Activated CD4-positive, CD25-positive, alpha-beta regulatory T cell treated with anti-CD3 and anti-CD28 coated beads, Interleukin-2, amount 50 U/mL, for 72 hours (primary cell): ENCODE results near the gene RBM39.
"Not testable (repeated sequence)": the region's sequence is repeated elsewhere in the genome, so short reads cannot be mapped to it uniquely, and the experiment has no call there.

Source experiments
- DNase-seq: peaks from one replicate; pipeline ENCODE4 v3.0.0; 2021

Gene RBM39

DNA sequence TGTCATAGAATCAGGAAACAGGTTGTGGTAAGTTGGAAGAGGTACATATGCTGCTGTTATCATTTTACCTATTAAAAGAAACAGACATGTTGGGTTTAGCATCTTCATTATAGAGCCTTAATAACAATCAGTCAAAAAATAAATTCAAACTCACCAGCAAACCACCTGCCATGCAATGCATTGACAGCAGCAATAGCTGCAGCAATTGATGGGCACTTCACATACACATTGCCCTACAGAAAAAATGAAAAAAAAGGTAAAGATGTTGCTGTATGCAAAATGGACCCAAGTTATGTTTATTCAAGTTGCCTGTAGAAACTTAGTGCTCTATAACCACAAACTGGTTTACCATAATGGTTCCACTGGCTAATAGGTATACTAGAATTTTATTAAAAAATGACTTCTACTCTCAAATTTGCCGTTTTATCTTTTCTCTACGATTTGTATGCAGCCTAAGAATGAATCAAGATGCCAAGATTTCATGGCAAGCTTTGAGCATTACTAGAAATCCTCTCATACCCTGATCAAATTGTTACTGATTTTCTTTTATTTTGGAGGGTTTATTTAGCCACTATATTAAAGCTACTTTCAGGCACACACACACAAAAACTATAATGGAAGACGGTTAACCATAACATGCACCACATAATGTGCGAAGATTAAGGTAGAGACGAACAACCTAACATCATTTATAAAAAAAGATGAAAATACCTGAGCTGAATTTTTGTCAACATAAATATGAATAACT, 37.4 kb downstream of the RBM39 start:
- no peak for DNase-seq

DNA sequence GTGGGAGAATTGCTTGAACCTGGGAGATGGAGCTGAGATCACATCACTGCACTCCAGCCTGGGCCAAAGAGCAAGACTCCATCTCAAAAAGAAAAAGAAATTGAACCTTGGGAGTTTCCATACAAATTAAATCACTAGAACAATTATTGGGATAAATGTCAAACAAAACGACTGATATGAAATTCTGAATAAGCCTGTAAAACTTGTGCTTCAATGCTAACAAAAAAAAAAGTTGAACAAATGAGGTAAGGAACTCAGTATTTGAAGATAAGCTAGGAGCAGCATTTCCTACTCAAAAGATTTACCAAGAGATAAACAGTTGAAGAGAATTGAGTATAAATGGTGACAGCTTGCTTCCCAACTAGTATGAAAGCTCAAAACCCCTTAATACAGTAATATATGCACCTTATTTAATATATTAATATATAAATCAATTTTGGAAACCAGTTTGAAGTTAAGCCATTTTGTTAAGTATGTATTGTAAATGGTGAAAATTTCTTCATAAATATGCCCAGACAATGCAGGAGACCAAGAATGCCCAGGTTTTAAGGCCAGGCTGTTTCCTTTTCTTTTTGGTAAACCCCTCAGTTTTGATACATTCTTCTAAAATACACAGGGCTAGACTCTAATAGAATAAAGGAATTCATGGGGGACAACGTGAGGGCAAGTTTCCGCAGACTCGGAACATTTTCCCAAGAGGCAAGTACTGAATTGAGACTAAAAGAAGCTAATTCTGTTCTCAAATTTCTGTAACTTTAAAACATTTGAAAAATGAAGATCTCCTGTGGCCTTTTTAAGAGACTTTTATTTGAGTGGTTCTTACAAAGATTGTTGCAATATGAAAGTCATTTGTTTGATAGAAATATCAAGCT, 39.0 kb downstream of the RBM39 start:
- no peak for DNase-seq

DNA sequence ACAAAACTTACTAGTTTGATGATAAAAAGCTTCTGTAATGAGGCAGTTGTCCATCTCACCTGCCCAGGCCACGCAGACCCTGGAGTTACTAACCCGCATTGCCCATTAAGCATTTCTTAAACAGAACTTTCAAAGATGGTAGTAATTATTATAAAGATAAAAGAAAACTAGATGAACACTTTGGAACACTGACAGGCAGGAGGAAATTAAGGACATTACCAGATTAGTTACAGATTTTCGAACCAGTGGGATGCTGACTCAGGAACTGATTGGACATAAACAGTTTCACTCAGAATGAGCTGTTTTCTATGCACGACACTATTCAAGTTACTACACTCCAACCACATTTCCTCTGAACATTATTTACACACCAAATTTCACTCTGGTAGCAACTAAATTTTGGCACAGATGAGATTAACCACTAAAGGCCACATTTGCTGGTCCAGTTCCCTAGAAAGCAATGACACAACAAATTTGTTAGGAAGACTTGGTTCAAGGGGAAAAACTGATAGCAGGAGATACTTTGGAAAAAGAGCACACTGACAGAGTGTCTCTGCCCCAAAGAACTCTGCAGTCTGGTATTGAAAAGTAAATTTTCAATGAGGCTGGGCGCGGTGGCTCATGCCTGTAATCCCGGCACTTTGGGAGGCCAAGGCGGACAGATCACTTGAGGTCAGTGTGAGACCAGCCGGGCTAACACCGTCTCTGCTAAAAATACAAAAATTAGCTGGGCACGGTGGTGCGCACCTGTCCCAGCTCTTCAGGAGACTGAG, 39.8 kb downstream of the RBM39 start:
- peak; percentile 26 for DNase-seq

DNA sequence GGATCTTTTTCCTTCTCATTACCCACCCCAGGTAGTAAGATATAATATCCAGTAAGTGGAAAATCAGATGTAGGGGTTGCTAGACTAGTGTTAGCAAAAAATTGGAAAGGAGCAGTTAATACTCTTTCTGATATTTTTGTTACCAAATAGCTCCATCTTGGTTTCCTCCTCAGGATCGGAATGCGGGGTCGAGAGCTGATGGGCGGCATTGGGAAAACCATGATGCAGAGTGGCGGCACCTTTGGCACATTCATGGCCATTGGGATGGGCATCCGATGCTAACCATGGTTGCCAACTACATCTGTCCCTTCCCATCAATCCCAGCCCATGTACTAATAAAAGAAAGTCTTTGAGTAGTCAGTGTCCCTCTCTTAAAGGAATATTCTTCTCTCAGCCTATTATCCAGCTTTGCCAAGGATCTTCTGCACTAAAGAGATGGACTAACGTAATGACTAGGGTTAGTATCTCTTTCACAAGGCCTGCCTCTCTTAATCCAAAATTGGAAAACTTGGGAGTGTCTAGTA, 41.4 kb downstream of the RBM39 start:
- DNase-seq, result peak; percentile 16

DNA sequence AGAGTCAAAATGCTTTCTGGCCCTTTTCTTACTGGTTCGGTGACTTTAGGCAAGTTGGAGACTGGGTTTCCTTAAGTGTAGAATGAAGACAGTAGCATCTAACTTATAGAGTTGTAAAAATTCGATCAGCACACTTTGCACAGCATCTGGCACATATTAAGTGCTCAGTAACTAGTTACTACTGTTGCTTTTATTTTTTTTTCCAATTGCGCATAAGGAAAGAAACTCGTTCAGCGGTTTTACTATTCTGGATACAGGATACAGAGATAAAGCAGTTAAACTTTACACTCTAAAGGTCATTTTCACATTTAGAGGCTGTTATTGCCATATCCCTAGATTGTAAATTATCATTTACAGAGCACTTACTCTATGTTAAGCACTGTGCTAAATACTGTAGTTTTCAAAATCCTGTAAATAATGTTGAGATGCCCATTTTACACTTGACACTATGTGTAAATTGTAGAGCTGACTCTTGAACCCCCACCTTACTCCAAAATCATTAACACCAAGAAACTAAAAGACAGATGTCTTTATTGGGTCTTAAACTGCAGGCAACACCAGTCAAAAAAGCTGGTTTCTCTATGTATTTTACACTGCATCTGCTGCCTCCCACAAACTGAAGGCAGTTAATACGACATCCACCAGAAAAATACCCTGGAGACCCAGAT, 42.0 kb downstream of the RBM39 start:
- no peak for DNase-seq

DNA sequence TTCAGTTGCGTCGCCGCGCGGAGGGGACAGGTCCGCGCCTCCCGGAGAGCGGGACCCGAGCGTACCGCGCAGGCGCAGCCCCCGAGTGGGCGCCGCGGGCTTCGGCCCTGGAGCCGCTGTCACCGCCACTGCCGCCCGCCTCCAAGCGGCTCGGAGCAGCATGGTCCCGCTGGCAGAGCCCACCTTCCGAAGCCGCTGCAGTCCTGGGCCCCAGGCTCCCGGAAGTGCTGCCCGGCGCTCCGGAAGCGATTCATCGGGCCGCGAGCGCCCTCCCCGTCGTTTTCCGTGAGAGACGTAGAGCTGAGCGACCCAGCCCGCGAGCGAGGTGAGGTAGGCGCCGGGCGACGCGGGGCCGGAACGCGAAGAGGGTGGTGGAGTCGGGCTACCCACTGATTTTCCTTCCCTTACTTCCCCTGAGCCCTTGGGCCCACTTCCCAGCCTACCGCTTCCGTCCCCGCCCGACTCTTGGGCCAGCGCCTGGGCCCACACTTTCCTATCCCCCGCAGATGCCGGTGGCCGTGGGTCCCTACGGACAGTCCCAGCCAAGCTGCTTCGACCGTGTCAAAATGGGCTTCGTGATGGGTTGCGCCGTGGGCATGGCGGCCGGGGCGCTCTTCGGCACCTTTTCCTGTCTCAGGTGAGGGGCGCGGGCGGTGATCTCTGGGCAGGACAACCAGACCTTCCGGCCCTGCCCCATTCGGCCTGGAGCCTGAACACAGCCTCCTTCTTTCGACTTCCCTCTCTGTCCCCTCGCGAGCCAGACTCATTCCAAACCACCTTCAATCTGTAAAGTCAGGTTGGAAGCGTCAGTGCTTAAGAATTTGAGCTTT, 42.7 kb downstream of the RBM39 start, which contains the start of the genes NFS1 and ROMO1:
NFS1 (minus strand) TSS at position 226 of the 830 bp plus-strand sequence; CDS start at position 162, 64 bp downstream.
ROMO1 (plus strand) TSS at position 279 of the 830 bp plus-strand sequence; CDS start at position 507, 228 bp downstream.
- DNase-seq, result peak; percentile 81

DNA sequence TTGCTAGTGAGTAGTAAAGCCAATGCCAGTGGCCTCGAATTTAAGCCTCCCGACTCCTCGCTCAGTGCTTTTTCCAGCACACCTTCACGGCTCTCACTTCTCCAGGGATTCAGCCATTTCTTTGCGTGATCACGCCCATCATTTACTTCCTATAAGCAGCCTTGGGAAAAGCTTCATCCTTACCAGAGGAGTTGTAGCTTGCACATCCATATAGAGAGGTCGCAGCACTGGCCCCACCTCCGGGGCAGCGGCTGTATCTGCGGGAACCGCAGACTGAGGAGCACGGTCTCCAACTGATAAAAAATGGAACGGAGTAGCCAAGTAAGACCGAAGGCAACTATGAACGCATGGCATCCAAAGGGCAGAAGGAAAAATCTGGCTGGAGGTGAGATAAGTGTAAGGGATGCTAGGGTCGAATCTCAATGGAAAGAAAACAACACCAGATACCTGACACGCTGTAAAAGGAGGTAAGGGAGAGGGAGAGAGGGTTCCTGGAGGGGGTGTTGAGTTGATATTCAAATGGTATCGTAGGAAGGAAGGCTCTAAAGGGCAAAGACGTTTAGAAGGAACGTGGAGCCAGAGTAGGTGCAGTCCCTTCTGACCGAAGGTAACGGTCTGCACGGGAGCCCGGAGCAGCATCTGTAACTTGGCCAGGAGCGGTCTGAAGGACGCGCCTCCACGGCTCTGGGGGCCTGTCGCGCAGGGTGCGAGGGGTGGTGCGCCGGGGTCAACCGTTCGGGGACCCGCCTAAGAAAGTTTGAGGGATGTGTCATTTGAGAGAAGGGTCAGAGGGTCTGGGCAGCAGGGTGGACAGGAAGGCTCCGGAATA, 43.5 kb downstream of the RBM39 start:
- DNase-seq, result peak; percentile 30

DNA sequence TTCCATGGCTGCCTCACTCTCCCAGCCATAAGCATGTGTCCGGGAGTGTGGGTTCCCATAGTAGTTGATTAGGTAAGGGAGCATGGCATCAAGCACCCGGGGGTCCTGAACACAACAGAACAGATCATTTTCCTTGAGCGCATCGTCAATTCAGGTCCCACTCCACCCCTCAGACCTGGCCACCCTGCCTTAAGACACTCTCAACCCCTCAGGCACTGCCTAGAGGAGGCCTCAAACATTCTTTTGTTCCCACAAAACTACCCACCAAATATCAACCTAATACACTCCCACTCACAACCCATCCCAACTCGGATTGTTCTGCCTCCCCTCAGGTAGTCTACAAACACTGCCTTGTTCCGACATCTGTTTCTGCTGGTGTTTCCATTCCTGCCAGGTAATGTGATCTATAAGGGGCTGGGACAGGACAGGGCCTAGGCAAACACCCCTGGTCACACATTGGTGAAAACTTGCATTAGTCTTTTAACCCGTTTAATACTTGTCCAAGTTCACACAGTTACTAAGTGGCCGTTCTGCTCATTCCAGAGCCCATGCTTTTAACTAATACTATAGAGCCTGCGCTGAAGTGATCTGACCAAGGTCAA, 44.3 kb downstream of the RBM39 start:
- peak; percentile 23 for DNase-seq

DNA sequence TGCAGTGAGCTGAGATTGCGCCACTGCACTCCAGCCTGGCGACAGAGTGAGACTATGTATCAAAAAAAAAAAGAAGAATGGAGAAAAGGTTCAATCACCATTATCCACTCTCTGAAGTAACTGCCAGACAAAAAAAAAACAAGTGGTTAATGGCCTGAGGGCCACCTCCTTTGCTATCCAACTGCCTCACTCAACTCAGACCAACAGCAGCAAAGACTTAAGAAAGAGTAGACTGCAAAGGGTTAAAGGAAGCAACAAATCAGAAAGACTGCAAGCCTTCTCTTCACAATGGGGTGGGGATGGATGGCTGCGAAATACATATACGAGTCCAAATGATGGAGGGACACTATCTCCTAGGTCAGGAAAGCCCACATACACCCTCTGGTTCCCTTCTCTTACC, 46.1 kb downstream of the RBM39 start:
- no peak for DNase-seq

DNA sequence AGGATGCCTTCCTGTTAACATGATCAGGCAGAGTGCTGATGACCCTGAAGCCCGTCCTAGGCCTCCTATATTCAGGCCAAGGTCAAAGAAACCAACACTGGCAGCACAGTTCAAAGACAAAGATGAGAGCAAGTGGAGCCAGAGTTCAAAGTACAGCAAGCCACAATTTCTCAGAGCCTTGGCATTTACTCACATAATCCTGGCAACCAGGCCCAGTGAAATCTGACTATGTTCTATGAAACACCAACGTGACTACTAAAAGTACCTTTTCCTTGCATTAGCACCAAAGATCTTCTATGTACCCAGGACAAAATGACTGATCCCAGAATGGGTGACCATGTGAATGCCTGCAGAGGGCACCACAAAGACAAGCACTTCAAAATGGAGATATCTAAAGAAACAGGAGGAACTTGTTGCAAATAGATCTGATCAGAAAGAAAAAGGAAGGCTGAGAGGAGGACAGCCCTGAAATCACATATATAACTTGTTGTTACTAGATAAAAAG, 46.8 kb downstream of the RBM39 start:
- peak; percentile 6 for DNase-seq

DNA sequence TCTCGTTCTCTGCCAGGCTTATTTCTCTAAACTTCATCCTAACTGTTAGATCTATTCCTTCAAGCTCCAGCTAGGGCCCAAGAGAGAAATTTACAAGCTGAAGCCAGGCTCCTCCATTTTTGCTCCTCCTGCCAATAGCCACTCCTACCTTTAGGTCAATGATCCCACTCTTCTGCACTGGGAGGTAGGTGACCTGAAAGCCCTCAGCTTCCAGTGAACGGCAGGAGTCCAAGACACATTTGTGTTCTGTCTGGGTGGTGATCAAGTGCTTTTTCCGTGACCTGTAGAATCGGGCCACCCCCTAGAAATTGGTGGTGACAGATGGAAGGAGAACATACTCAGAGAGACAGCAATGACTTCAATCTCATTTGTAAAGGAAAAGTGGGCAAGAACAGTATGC, 51.8 kb downstream of the RBM39 start:
- DNase-seq, result no peak

DNA sequence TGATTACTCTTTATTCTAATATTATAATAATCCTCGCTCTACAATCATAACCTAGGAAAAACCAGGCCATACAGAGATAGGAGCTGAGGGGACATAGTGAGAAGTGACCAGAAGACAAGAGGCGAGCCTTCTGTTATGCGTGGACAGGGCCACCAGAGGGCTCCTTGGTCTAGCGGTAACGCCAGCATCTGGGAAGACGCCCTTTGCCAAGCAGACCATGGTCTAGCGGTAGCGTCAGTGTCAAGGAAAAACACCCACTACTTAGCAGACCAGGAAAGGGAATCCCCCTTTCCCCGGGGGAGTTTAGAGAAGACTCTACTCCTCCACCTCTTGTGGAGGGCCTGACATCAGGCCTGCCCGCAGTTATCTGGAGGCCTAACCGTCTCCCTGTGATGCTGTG, 55.2 kb downstream of the RBM39 start:
- peak; percentile 21 for DNase-seq

DNA sequence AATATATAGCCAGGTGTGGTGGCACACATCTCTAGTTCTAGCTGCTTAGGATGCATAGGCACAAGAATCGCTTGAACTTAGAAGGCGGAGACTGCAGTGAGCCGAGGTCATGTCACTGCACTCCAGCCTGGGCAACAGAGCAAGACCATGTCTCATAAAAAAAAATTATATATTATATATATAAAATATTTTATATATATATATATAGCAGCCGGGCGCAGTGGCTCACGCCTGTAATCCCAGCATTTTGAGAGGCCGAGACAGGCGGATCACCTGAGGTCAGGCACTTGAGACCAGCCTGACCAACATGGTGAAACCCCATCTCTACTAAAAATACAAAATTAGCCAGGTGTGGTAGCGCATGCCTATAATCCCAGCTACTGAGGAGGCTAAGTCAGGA, 56.7 kb downstream of the RBM39 start:
- DNase-seq, result not testable (repeated sequence)

DNA sequence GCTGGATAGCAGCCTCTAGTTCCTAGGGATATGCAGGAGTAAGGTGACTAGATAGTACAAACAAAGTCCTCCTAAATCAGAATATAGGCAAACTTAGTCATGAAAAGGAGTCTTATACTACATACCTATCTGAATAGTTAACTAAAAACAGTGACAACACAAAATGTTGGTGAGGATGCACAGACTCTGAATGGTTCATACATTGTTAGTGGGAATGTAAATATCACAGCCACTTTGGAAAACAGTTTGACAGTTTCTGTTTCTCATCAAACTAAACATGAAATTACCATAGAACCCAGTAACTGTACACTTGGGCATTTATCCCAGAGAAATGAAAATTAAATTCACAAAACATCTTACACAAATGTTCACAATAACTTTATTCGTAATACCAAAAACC, 60.1 kb downstream of the RBM39 start:
- DNase-seq, result no peak

DNA sequence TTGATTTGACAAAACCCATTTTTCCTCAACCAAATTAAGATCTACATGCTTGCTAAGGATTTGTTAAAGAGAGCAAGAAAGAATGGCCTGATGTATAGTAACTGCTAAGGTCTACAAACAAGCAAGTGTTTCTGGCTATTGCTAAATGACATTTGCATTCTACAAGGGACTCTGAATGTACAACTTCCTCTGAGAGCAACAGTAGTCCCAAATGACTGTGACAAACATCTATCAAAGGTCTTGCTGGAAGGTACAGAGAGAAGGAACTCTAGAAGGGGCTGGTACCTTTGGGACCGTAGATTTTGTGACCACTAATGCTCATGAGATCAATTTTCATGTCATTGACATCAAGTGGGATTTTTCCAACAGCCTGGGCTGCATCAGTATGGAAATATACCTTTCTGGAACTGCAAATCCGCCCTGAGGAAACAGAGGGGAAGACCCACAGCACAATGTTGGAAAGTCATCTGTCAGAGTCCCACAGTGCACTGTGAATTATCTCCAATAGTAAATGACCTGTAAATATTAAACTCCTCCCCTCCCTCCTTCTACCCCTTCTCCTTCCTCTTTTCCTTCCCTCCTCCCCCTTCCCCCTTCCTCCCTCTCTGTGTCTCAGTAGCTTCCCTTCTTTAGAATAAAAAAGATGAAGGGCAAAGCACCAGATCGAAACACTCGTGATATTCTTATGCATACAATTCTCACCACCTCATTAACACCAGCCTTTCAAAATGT, 61.4 kb downstream of the RBM39 start:
- no peak for DNase-seq

DNA sequence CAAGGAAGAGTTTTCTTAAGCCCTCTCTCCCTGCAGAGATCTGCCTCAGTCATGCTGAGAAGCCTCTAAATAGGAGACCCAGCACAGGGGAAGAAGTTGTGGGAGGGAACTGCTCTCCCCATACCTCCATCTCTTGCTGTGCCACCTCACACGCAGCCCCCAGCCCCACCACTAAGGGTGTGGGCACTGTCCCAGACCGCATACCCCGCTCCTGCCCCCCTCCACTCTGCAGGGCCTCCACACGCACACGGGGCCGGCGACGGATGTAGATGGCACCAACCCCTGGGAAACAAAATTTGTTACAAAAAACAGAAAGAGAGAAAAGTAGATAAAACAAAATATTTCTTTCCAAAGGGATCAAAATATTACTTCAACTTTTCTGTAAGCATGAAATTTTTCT, 67.1 kb downstream of the RBM39 start:
- no peak for DNase-seq

DNA sequence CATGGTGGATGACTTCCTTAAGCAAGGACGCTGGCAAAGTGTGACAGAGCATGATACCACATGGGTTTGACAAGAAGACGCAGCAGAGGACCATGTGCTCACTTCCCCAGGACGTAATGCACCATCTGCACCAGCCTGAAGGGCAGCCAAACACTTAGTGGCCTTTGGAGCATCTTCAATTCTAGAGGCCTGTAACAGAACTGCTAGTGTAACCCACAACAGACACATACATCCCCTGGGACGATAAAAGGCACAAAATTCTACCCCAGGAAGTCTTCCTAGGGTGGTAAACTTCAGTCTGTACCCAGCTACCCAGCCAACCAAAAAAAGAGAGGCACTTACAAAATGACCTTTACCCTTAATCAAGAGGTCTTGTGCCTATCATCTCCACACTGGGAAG, 68.2 kb downstream of the RBM39 start:
- no peak for DNase-seq

DNA sequence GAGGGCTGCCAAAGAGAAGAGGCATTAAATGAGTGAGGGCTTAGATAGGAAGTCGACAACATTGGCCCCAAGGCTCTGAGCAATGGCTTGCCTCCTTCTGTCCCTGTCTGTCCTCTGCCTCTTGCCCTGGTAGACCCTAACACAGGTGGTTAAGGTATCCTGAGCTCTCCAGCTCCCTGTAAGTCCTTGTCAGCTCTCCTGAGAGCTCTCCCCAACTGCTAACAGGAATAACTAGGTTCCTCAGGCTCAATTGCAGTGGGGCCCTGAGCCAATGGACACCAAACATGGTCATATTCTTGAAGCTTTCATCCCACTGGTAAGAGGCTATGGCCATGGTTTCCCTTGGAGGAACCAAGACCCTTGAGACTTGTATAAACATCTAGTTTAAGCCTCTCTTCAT, 72.4 kb downstream of the RBM39 start:
- peak; percentile 11 for DNase-seq

DNA sequence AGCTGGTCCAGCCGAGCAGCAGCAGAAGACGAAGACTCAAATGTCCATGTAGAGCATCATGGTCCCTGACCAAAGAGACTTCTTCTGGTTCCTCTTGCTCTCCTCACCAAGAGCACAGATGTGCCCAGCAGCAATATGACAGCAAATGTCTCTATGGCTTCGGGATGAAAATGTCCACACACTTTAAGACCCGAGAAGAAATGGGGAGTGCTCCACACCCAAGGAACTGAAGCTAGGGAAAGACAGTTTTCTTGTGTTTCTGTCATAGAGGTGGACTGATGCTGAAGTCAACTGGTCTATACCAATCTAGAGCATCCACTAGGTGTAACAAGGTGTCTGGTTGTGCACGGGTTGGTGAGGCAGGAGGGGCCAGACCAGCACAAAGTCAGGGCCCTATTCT, 72.8 kb downstream of the RBM39 start:
- no peak for DNase-seq
